ENCODE results near the gene MFAP2. TPM values are rescaled to one million over a fixed set of nuclear protein-coding genes. Genes with fewer than 3 reads are reported as not detected.
A peak's percentile ranks its signal among the peaks of the same experiment; 100 is the strongest.

MFAP2 gene
- total RNA-seq, 2 donors from 2014 or later: 120 to 170 TPM

- DNase-seq: no peak
- Histone ChIP-seq H3K4me3 (ENCODE audit: low read length) (no peak overlapping the region), H3K9me3 (ENCODE audit: control insufficient read depth, low read length) (no peaks in the 10 kb centered on the region), H3K27ac (ENCODE audit: low read depth, low read length) (no peak overlapping the region), H3K9ac (ENCODE audit: extremely low read depth, low read length, poor library complexity, severe bottlenecking) (no peak overlapping the region), H3K36me3 (ENCODE audit: control insufficient read depth, insufficient read depth, low read length) (peaks cover 30% of the 10 kb centered on the region), H3K27me3 (ENCODE audit: control insufficient read depth, insufficient read depth, low read length, poor library complexity, severe bottlenecking) (no peaks in the 10 kb centered on the region), H3K4me1 (ENCODE audit: control insufficient read depth, insufficient read depth, low read length) (peaks cover 7% of the 10 kb centered on the region)
- no peak for TF ChIP-seq CTCF (conservative IDR thresholded peaks at IDR 0.05)
- peaks cover 3% of the 10 kb centered on the region for H3K4me1 Mint-ChIP-seq
- H3K36me3 Mint-ChIP-seq (ENCODE audit: low read depth): peaks cover 25% of the 10 kb centered on the region
- H3K9me3 Mint-ChIP-seq: no peaks in the 10 kb centered on the region
- WGBS, 2 experiments (ENCODE audit: insufficient coverage in 1 of 2, insufficient read length in 1 of 2): 89 to 95% methylated on average over 11 to 16 of the region's 16 CpGs
- H3K27me3 Mint-ChIP-seq (ENCODE audit: insufficient read depth): no peaks in the 10 kb centered on the region
- H3K4me3 Mint-ChIP-seq: no peak overlapping the region
- no peak overlapping the region for H3K27ac Mint-ChIP-seq
These were observed 3.5 kb downstream of the MFAP2 start for GRCh38 chr1:16976966-16977365.

- peaks cover 7% of the 10 kb centered on the region for H3K4me1 ChIP-seq (ENCODE audit: control insufficient read depth, insufficient read depth, low read length)
- H3K27me3 Mint-ChIP-seq (ENCODE audit: insufficient read depth): no peaks in the 10 kb centered on the region
- 93 to 99% methylated on average over 10 to 14 of the region's 14 CpGs for WGBS, 2 experiments (ENCODE audit: insufficient coverage in 1 of 2, insufficient read length in 1 of 2)
- TF ChIP-seq CTCF (conservative IDR thresholded peaks at IDR 0.05): no peak
- no peak overlapping the region for H3K9ac ChIP-seq (ENCODE audit: extremely low read depth, low read length, poor library complexity, severe bottlenecking)
- no peak overlapping the region for H3K4me3 ChIP-seq (ENCODE audit: low read length)
- peaks cover 30% of the 10 kb centered on the region for H3K36me3 ChIP-seq (ENCODE audit: control insufficient read depth, insufficient read depth, low read length)
- no peaks in the 10 kb centered on the region for H3K9me3 Mint-ChIP-seq
- no peak overlapping the region for H3K4me3 Mint-ChIP-seq
- no peaks in the 10 kb centered on the region for H3K27me3 ChIP-seq (ENCODE audit: control insufficient read depth, insufficient read depth, low read length, poor library complexity, severe bottlenecking)
- peak overlapping the region; percentile 39 for H3K27ac Mint-ChIP-seq
- H3K36me3 Mint-ChIP-seq (ENCODE audit: low read depth): peaks cover 26% of the 10 kb centered on the region
- no peaks in the 10 kb centered on the region for H3K9me3 ChIP-seq (ENCODE audit: control insufficient read depth, low read length)
- H3K27ac ChIP-seq (ENCODE audit: low read depth, low read length): no peak overlapping the region
- peaks cover 3% of the 10 kb centered on the region for H3K4me1 Mint-ChIP-seq
- DNase-seq: no peak
These were observed 4.6 kb downstream of the MFAP2 start for GRCh38 chr1:16975838-16976237.

- Histone ChIP-seq H3K36me3 (ENCODE audit: control insufficient read depth, insufficient read depth, low read length) (peaks cover 30% of the 10 kb centered on the region), H3K27me3 (ENCODE audit: control insufficient read depth, insufficient read depth, low read length, poor library complexity, severe bottlenecking) (no peaks in the 10 kb centered on the region), H3K9me3 (ENCODE audit: control insufficient read depth, low read length) (no peaks in the 10 kb centered on the region), H3K4me3 (ENCODE audit: low read length) (no peak overlapping the region), H3K27ac (ENCODE audit: low read depth, low read length) (no peak overlapping the region), H3K4me1 (ENCODE audit: control insufficient read depth, insufficient read depth, low read length) (peaks cover 7% of the 10 kb centered on the region), H3K9ac (ENCODE audit: extremely low read depth, low read length, poor library complexity, severe bottlenecking) (no peak overlapping the region)
- Mint-ChIP-seq H3K36me3 (ENCODE audit: low read depth) (peaks cover 28% of the 10 kb centered on the region), H3K27me3 (ENCODE audit: insufficient read depth) (no peaks in the 10 kb centered on the region), H3K4me3 (no peak overlapping the region), H3K9me3 (no peaks in the 10 kb centered on the region), H3K27ac (peak overlapping the region; percentile 39), H3K4me1 (peaks cover 3% of the 10 kb centered on the region)
- no peak for DNase-seq
- 95 to 98% methylated on average over 8 to 14 of the region's 14 CpGs for WGBS, 2 experiments (ENCODE audit: insufficient coverage in 1 of 2, insufficient read length in 1 of 2)
- no peak for TF ChIP-seq CTCF (conservative IDR thresholded peaks at IDR 0.05)
These were observed 5.2 kb downstream of the MFAP2 start for GRCh38 chr1:16975211-16975610.

All from endodermal cell (in vitro differentiated cells).